Measurements from ENCODE around the gene ASXL2.

DNA sequence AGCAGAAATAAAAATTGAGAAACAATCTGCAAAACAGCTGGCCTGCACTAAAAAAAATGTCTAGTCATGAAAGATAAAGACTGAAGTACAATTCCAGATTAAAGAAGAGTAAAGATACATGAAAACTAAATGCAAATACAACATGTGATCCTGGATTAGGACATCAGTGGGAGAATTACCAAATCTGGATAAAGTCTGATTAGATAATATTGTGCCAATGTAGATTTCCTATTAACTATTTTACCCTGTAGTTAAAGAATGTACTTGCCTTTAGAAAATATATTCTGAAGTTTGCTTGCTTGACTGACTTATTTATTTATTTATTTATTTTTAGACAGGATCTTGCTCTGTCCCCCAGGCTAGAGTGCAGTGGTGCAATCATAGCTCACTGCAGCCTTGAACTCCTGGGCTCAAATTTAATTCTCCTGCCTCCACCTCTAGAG lies 58.7 kb downstream of the ASXL2 start:
- no peak for TF ChIP-seq ARNTL (CRISPR knock-in tag; IDR thresholded peaks at IDR 0.05; ENCODE audit: borderline replicate concordance, low read depth)
- TF ChIP-seq ZFP3 (CRISPR knock-in tag; IDR thresholded peaks at IDR 0.05) = no peak
- TF ChIP-seq, protein P1, sequence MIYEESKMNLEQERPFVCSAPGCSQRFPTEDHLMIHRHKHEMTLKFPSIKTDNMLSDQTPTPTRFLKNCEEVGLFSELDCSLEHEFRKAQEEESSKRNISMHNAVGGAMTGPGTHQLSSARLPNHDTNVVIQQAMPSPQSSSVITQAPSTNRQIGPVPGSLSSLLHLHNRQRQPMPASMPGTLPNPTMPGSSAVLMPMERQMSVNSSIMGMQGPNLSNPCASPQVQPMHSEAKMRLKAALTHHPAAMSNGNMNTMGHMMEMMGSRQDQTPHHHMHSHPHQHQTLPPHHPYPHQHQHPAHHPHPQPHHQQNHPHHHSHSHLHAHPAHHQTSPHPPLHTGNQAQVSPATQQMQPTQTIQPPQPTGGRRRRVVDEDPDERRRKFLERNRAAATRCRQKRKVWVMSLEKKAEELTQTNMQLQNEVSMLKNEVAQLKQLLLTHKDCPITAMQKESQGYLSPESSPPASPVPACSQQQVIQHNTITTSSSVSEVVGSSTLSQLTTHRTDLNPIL (CRISPR knock-in tag; IDR thresholded peaks at IDR 0.05; ENCODE audit: low read depth) = no peak
- TF ChIP-seq PPARA (CRISPR knock-in tag; IDR thresholded peaks at IDR 0.05; ENCODE audit: borderline replicate concordance) = no peak

All from SK-N-SH treated with all-trans-retinoic acid at 6 μM for 48 hours (cell line).